GM13976 (cell line): ENCODE results near the gene CCDC88B.

Experiments
- DNase-seq: peaks from one replicate; pipeline ENCODE4 v3.0.0; 2012; ENCODE audit warnings: low spot score
- in situ Hi-C: fragments of 300-500 bp; cut with MboI; formaldehyde crosslinking; loops from one replicate; pipeline ENCODE4 v1.12.0; 2022; ENCODE audit warnings: low sequenced_read_pairs, mixed read lengths, inconsistent platforms; ENCODE audit not compliant: unreplicated experiment
- TF ChIP-seq, protein P1 (sequence below): IDR thresholded peaks from 2 replicates; pipeline ENCODE4 v1.5.1; 2012; ENCODE audit warnings: borderline replicate concordance, mild to moderate bottlenecking; ENCODE audit not compliant: insufficient read depth; ENCODE audit errors: extremely low read depth, missing control alignments, control extremely low read depth

CCDC88B gene

DNA sequence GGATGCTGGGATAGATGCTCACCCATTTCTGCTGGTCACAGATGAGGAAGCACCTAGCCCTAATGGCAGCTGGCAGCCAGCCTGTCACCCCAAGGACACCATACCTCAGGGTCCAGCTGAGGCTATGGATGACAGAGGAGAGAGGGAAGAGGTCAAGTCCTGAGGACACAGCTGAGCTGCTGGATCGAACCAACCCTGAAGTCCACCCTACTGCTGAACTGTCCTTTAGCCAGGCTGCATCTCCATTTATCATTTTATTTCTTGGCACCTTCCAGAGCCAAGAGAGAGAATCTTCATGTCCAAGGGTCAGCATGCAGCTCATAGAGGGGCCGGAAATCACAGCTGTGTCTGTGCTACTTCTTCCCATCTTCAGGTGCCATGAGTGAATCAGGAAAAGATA is 49.8 kb downstream of the CCDC88B start:
- in situ Hi-C loops, result no loop called here
- TF ChIP-seq, protein P1, sequence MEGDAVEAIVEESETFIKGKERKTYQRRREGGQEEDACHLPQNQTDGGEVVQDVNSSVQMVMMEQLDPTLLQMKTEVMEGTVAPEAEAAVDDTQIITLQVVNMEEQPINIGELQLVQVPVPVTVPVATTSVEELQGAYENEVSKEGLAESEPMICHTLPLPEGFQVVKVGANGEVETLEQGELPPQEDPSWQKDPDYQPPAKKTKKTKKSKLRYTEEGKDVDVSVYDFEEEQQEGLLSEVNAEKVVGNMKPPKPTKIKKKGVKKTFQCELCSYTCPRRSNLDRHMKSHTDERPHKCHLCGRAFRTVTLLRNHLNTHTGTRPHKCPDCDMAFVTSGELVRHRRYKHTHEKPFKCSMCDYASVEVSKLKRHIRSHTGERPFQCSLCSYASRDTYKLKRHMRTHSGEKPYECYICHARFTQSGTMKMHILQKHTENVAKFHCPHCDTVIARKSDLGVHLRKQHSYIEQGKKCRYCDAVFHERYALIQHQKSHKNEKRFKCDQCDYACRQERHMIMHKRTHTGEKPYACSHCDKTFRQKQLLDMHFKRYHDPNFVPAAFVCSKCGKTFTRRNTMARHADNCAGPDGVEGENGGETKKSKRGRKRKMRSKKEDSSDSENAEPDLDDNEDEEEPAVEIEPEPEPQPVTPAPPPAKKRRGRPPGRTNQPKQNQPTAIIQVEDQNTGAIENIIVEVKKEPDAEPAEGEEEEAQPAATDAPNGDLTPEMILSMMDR, result no peak
- DNase-seq, result no peak

DNA sequence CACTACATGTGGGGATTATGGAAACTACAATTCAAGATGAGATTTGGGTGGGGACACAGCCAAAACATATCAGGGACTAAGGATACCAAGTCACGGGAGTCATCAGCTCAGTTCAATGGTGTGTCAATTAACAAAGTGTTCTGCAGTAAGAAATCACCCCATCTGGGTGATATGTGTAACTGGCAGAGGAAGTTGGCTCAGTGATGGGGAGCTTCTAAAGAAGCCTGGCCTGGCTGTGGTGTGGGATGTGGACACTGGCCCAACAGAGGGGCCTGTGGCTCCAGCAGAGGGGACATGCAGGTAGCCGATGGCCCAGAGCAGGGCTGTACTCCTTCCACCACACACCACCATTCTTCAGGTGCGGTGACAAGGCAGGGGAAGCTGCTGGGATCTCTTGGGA is 50.6 kb downstream of the CCDC88B start:
- TF ChIP-seq, protein P1, result no peak
- in situ Hi-C loops, result no loop called here
- DNase-seq, result no peak

DNA sequence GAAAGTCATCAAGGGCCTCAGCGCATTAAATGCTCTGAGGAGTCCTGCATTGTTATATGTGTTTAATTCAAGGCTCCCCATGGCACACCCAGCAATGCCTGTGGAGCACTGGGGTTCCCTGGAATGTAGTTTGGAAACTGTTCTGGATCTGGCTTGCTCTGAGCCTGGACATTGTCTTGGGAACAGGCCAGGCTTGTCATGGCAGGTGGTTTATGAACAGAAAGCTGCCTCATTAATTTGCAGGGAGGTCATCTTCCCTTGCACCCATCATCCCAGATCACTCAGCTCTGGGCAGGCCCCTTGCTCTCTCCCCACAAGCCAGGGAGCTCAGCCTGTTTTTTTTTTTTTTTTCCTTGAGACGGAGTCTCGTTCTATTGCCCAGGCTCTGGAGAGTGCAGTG is 51.8 kb downstream of the CCDC88B start:
- TF ChIP-seq, protein P1, result no peak
- DNase-seq, result no peak
- in situ Hi-C loops, result no loop called here

DNA sequence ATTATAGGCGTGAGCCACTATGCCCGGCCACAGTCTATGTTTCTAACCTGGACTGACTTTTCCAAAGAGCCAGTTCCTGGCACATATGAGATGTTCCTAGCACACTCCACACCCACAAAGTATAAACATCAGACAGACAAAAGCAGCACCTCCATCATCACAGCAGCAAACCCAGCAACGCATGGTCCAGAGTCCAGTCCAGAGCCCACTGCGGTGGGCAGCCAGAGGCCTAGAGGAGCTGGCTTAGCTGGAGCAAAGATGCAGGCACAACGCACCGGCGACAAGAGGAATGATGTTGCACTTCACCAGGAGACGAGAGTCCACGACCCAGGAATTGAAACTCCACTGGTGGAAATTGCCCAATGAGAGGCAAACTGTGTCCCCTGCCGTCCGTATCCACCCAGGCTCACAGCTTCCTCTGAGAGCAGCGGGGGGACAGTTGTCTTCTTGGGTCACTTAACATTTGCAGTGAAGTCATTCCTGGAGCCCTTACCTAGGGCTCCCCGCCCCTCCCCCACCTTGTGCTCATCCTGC is 55.6 kb downstream of the CCDC88B start:
- DNase-seq, result no peak
- TF ChIP-seq, protein P1, result no peak
- in situ Hi-C loops, result no loop called here

DNA sequence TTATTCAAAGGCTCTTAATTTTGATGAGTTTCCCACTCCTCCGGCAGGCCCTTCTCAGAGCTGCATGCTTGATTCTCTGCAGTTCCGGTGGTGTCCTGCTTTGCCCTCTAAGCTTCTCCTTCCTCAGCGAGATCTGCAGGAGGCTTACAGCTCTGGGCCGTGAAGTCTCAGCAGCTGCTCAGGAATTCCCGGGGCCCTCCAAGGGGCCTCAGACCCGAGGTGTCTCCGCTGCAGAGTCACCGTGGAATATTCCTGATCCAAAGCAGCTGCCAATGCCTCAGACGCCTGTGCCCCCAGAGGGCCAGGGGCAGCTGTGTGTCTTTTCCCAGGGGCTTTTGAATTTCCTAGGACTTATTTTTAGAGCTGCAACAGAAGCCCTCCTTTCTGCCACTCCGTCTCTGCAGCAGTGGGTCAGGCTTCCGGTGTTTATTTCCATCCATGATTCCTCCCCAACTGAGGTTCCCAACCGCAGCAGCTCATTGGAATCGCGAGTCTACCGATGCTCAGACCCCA is 56.1 kb downstream of the CCDC88B start:
- TF ChIP-seq, protein P1, result no peak
- no peak for DNase-seq
- in situ Hi-C loops, result no loop called here

DNA sequence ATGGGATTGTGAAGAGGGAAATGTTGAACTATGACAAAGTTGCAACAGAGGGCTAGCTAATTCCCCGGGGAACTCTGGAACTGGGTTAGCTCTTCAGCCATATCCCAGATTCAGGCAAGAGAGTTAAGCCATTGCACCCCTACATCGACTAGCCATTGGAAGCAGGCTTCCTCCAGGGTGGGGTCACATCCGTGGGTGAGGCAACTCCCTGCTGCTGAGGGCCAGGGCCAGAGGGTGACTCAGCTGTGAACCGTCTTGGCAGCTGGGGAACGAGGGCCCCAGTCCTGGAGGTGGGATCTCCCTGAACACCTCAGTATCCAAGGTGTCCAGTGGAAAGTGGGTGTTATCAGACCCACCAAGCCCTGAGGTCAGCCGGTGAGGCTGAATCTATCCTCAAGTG is 60.1 kb downstream of the CCDC88B start:
- DNase-seq, result no peak
- TF ChIP-seq, protein P1, result no peak
- in situ Hi-C loops, result no loop called here
